BJ (cell line): Measurements from ENCODE around the gene S100A1. TPM values are rescaled to one million over a fixed set of nuclear protein-coding genes. Genes with fewer than 3 reads are reported as not detected.
"Not testable (repeated sequence)": the region's sequence is repeated elsewhere in the genome, so short reads cannot be mapped to it uniquely, and the experiment has no call there.

Source experiments
- CTCF ChIA-PET: fragments of 350-600 bp; formaldehyde crosslinking; extraction: SDS; loops from one replicate; lab custom pipeline; 2021; ENCODE audit warnings: antibody characterized with exemption, inconsistent platforms; lab: Yijun Ruan, JAX
- POLR2A ChIA-PET: fragments of 300-600 bp; sonication (Branson Sonifier 250); formaldehyde crosslinking; extraction: SDS; loops from one replicate; lab custom pipeline; 2021; ENCODE audit warnings: antibody characterized with exemption; lab: Charles Lee
- DNase-seq: peaks from one replicate; pipeline ENCODE4 v3.0.0-alpha.2; 2011; ENCODE audit warnings: low read depth
- H3K27me3 ChIP-seq: 2 replicates; pipeline ENCODE4 v1.6.0; 2011; ENCODE audit warnings: low read length; ENCODE audit not compliant: control insufficient read depth, insufficient read depth
- H3K36me3 ChIP-seq: 2 replicates; pipeline ENCODE4 v1.5.1; 2011; ENCODE audit warnings: low read length; ENCODE audit not compliant: control insufficient read depth, insufficient read depth
- H3K4me3 ChIP-seq: 2 replicates; pipeline ENCODE4 v1.5.1; 2011; ENCODE audit warnings: low read depth, mild to moderate bottlenecking, control low read depth, low read length
- CTCF ChIP-seq: IDR thresholded peaks from 2 replicates; pipeline ENCODE4 v1.5.1; 2011; ENCODE audit warnings: low read depth, mild to moderate bottlenecking, control low read depth, inconsistent platforms, low read length, moderate library complexity; ENCODE audit not compliant: insufficient read depth
- polyA plus RNA-seq: library from polyadenylated mRNA; depleted of rRNA; stranded (reverse); fragments of >200 nt; gene quantifications from 2 replicates; pipeline ENCODE4 v1.2.3, GENCODE V29; 2011

The S100A1 gene
- polyA plus RNA-seq, 1 experiment, result 0.71 TPM

GRCh38 chr1:153670257-153670858 is 42.1 kb downstream of the S100A1 start:
- CTCF ChIA-PET, result interaction anchor here (1.4 to 1.8 kb wide), 3 partner anchors 9 to 315 kb away, joined by 3 to 4 read pairs (median 3); no protein-coding TSS in a partner anchor
- no peak for TF ChIP-seq CTCF
- H3K36me3 ChIP-seq, result peaks cover 16% of the 10 kb centered on the region
- H3K4me3 ChIP-seq, result peak overlapping the region; percentile 92
- POLR2A ChIA-PET, result no interaction called here
- no peak for DNase-seq
- H3K27me3 ChIP-seq, result no peaks in the 10 kb centered on the region

- Histone ChIP-seq H3K4me3 (peak within 1 kb of the TSS; percentile 92), H3K27me3 (no peaks in the 10 kb centered on the region), H3K36me3 (peaks cover 14% of the 10 kb centered on the region)
- ChIA-PET POLR2A (interaction anchor here (0.6 kb wide), 1 partner anchor 36 kb away, joined by 5 read pairs; no protein-coding TSS in a partner anchor), CTCF (interaction anchor here (1.1 to 2.0 kb wide), 9 partner anchors 9 to 317 kb away, joined by 3 to 7 read pairs (median 4); partner anchors contain the start of genes RAB13 and SNAPIN)
- TF ChIP-seq CTCF, result no peak
- peak; percentile 100 for DNase-seq
Measured at GRCh38 chr1:153670859-153671627, 42.8 kb downstream of the S100A1 start, which contains the start of gene ILF2. ILF2 (minus strand) TSS chr1:153670993; CDS start chr1:153670922, 71 bp downstream.

GRCh38 chr1:153671628-153672353 is 43.6 kb downstream of the S100A1 start:
- POLR2A ChIA-PET, result interaction anchor here (0.6 kb wide), 2 partner anchors 36 to 319 kb away, joined by 4 to 5 read pairs; no protein-coding TSS in a partner anchor
- peak overlapping the region; percentile 41 for H3K4me3 ChIP-seq
- peaks cover 13% of the 10 kb centered on the region for H3K36me3 ChIP-seq
- H3K27me3 ChIP-seq, DNase-seq: not testable (repeated sequence)
- CTCF ChIA-PET, result interaction anchor here (1.0 to 2.0 kb wide), 10 partner anchors 8 to 317 kb away, joined by 3 to 7 read pairs (median 4); partner anchors contain the start of genes RAB13 and SNAPIN

GRCh38 chr1:153673511-153673910 is 45.3 kb downstream of the S100A1 start:
- no peak for TF ChIP-seq CTCF
- H3K36me3 ChIP-seq, result peaks cover 3% of the 10 kb centered on the region; the same call in 1 of the 2 replicates
- no peak overlapping the region for H3K4me3 ChIP-seq
- POLR2A ChIA-PET, result no interaction called here
- CTCF ChIA-PET, result no interaction called here
- peaks cover 7% of the 10 kb centered on the region for H3K27me3 ChIP-seq
- DNase-seq, result no peak

GRCh38 chr1:153677718-153678518 is 49.7 kb downstream of the S100A1 start:
- TF ChIP-seq CTCF, result peak; percentile 98
- ChIA-PET CTCF (interaction anchor here (0.6 to 4.5 kb wide), 28 partner anchors 9 to 1330 kb away, joined by 3 to 43 read pairs (median 4); partner anchors contain the start of genes RAB13 and SLC27A3), POLR2A (no interaction called here)
- Histone ChIP-seq H3K36me3 (no peaks in the 10 kb centered on the region), H3K27me3 (peaks cover 36% of the 10 kb centered on the region), H3K4me3 (peak overlapping the region; percentile 29; the same call in 1 of the 2 replicates)
- DNase-seq, result no peak
